ENCODE results near the gene SLC25A48. TPM values are rescaled to one million over a fixed set of nuclear protein-coding genes. Genes with fewer than 3 reads are reported as not detected.

The SLC25A48 gene
- polyA plus RNA-seq, 1 donor (not counting 4 experiments of a cell fraction or from before 2014, with no cell fraction given) = not detected

DNA sequence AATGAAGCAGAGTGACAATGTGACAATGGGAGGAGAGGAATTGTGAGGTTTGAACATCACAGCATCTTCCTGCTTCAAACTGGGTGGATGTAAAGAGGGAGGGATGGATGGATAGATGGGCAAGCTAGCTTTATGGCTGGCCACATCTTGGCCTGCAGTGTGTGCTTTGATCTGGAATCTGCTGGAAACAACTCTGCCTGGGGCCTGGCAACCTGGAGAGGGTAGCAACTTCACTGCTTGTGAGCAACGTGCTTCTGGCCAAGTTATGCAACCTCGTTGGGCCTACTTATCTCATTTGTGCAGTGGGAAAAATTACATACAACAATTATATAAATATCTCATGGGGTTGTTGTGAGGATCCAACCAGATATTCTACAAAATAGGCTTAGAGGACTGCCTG, 55.8 kb downstream of the SLC25A48 start:
- Histone ChIP-seq H3K4me3 (ENCODE audit: control insufficient read depth in 2 of 3, extremely low read depth in 1 of 3, insufficient read depth in 2 of 3, low read depth in 1 of 3, low read length in 3 of 3) (no peak overlapping the region), H3K27ac (ENCODE audit: control insufficient read depth, insufficient read depth, low read length) (no peak overlapping the region), H3K79me2 (ENCODE audit: control insufficient read depth, insufficient read depth, low read length) (no peaks in the 10 kb centered on the region), H3K9ac (ENCODE audit: control insufficient read depth, extremely low read depth, insufficient read depth, low read length) (no peak overlapping the region), H3K27me3 (ENCODE audit: control insufficient read depth, extremely low read depth, insufficient read depth, low read length) (peaks cover under 1% of the 10 kb centered on the region), H3K9me3 (ENCODE audit: control insufficient read depth, low read depth, low read length) (no peaks in the 10 kb centered on the region), H3K9me1 (ENCODE audit: control insufficient read depth, extremely low read depth, insufficient read depth, low read length) (no peaks in the 10 kb centered on the region), H4K20me1 (ENCODE audit: control insufficient read depth, extremely low read depth, insufficient read depth, low read length) (no peaks in the 10 kb centered on the region), H3K36me3 (ENCODE audit: control insufficient read depth in 2 of 2, extremely low read depth in 1 of 2, insufficient read depth in 2 of 2, low read length in 2 of 2) (no peaks in the 10 kb centered on the region), H3K4me2 (ENCODE audit: control insufficient read depth, extremely low read depth, insufficient read depth, low read depth, low read length) (no peak overlapping the region), H3K4me1 (ENCODE audit: control insufficient read depth, extremely low read depth, insufficient read depth, low read length) (no peaks in the 10 kb centered on the region), H2AFZ (ENCODE audit: control insufficient read depth, low read length) (no peak overlapping the region)
- TF ChIP-seq, protein P1, sequence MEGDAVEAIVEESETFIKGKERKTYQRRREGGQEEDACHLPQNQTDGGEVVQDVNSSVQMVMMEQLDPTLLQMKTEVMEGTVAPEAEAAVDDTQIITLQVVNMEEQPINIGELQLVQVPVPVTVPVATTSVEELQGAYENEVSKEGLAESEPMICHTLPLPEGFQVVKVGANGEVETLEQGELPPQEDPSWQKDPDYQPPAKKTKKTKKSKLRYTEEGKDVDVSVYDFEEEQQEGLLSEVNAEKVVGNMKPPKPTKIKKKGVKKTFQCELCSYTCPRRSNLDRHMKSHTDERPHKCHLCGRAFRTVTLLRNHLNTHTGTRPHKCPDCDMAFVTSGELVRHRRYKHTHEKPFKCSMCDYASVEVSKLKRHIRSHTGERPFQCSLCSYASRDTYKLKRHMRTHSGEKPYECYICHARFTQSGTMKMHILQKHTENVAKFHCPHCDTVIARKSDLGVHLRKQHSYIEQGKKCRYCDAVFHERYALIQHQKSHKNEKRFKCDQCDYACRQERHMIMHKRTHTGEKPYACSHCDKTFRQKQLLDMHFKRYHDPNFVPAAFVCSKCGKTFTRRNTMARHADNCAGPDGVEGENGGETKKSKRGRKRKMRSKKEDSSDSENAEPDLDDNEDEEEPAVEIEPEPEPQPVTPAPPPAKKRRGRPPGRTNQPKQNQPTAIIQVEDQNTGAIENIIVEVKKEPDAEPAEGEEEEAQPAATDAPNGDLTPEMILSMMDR (optimal IDR thresholded peaks at IDR 0.05 in 1 of 3, IDR thresholded peaks at IDR 0.05 in 1 of 3, conservative IDR thresholded peaks at IDR 0.05 in 1 of 3; ENCODE audit: extremely low read depth in 1 of 3, insufficient read depth in 2 of 3, low read length in 3 of 3) = no peak
- no peak for TF ChIP-seq EZH2 (IDR thresholded peaks at IDR 0.05; ENCODE audit: low read length)
- no peak for DNase-seq (ENCODE audit: low read depth, low spot score)
- dilution Hi-C loops (cut with MboI; ENCODE audit: extremely low pct_ligation_motif_present, low sequenced_read_pairs) = no loop called here
- FAIRE-seq = no peak

DNA sequence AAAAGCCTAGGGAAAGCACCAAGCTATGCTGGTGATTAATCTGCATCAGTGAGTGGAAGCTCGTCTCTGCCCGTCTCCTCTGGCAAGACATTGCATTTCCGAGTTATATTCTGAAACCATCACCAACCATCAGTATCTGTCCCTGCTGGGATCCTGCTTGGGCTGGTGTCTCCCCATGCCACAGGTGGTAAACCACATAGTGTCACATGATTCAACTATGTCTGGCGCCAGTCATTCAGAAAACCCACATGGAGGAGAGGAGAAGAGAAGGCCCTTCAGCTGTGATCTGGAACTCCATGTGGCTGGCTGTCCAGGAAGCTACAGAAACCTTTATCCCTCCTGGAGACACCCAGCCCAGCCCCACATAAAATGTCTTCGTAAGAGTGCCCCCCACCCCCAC, 56.4 kb downstream of the SLC25A48 start:
- H3K27ac ChIP-seq (ENCODE audit: control insufficient read depth, insufficient read depth, low read length) = no peak overlapping the region
- DNase-seq (ENCODE audit: low read depth, low spot score) (no peak), FAIRE-seq (no peak)

More for the DNA sequence above, 56.4 kb downstream of the SLC25A48 start:
- H3K27me3 ChIP-seq (ENCODE audit: control insufficient read depth, extremely low read depth, insufficient read depth, low read length) = no peaks in the 10 kb centered on the region
- H3K9ac ChIP-seq (ENCODE audit: control insufficient read depth, extremely low read depth, insufficient read depth, low read length) = no peak overlapping the region
- no peak overlapping the region for H3K4me2 ChIP-seq (ENCODE audit: control insufficient read depth, extremely low read depth, insufficient read depth, low read depth, low read length)
- no peak overlapping the region for H3K4me3 ChIP-seq (ENCODE audit: control insufficient read depth in 2 of 3, extremely low read depth in 1 of 3, insufficient read depth in 2 of 3, low read depth in 1 of 3, low read length in 3 of 3)
- H3K4me1 ChIP-seq (ENCODE audit: control insufficient read depth, extremely low read depth, insufficient read depth, low read length) = no peaks in the 10 kb centered on the region
- dilution Hi-C loops (cut with MboI; ENCODE audit: extremely low pct_ligation_motif_present, low sequenced_read_pairs) = no loop called here
- H3K79me2 ChIP-seq (ENCODE audit: control insufficient read depth, insufficient read depth, low read length) = no peaks in the 10 kb centered on the region
- H2AFZ ChIP-seq (ENCODE audit: control insufficient read depth, low read length) = no peak overlapping the region
- H3K9me3 ChIP-seq (ENCODE audit: control insufficient read depth, low read depth, low read length) = no peaks in the 10 kb centered on the region
- TF ChIP-seq EZH2 (IDR thresholded peaks at IDR 0.05; ENCODE audit: low read length) = no peak
- TF ChIP-seq, protein P1 (optimal IDR thresholded peaks at IDR 0.05 in 1 of 3, IDR thresholded peaks at IDR 0.05 in 1 of 3, conservative IDR thresholded peaks at IDR 0.05 in 1 of 3; ENCODE audit: extremely low read depth in 1 of 3, insufficient read depth in 2 of 3, low read length in 3 of 3) = no peak
- H4K20me1 ChIP-seq (ENCODE audit: control insufficient read depth, extremely low read depth, insufficient read depth, low read length) = no peaks in the 10 kb centered on the region
- H3K9me1 ChIP-seq (ENCODE audit: control insufficient read depth, extremely low read depth, insufficient read depth, low read length) = no peaks in the 10 kb centered on the region
- no peaks in the 10 kb centered on the region for H3K36me3 ChIP-seq (ENCODE audit: control insufficient read depth in 2 of 2, extremely low read depth in 1 of 2, insufficient read depth in 2 of 2, low read length in 2 of 2)

Data from keratinocyte (primary cell).